Prostate gland (tissue), 2 donors: ENCODE data around the gene UNC5B. TPM values are rescaled to one million over a fixed set of nuclear protein-coding genes. Genes with fewer than 3 reads are reported as not detected.

ENCODE experiments used
- DNase-seq: peaks from one replicate; pipeline ENCODE4 v3.0.0-alpha.2; 2019; ENCODE audit warnings: low spot score
- H3K27ac ChIP-seq, 2 donors: fragments of 200-600 bp; sonication (generic); 2 replicates each; pipeline ENCODE4 v1.5.1; 2017 to 2019
- H3K27me3 ChIP-seq: fragments of 200-600 bp; sonication (generic); replicated peaks from 2 replicates; pipeline ENCODE4 v1.5.1; 2019; ENCODE audit not compliant: insufficient read depth
- H3K36me3 ChIP-seq, 2 donors: fragments of 200-600 bp; sonication (generic); 1 replicate in 1 of 2; 2 replicates in 1 of 2; pipeline versions ENCODE4 v1.5.1 to v1.8.1; 2017 to 2019
- H3K4me1 ChIP-seq: fragments of 200-600 bp; sonication (generic); replicated peaks from 2 replicates; pipeline ENCODE4 v1.5.1; 2019
- H3K4me3 ChIP-seq, 2 donors: fragments of 200-600 bp; sonication (generic); 2 replicates each; pipeline ENCODE4 v1.5.1; 2017 to 2019
- H3K9me3 ChIP-seq: fragments of 200-600 bp; sonication (generic); 2 replicates; pipeline ENCODE4 v1.5.1; 2017
- CTCF ChIP-seq, 4 experiments: fragments of 200-600 bp in 2 of 4; fragments of 450-650 bp in 2 of 4; sonication (generic) in 2 of 4; IDR thresholded peaks; 1 replicate in 3 of 4; 2 replicates in 1 of 4; pipeline ENCODE4 v1.5.1; 2016 to 2019; ENCODE audit warnings: antibody characterized with exemption in 4 of 4, mild to moderate bottlenecking in 2 of 4, moderate library complexity in 2 of 4
- POLR2A ChIP-seq: fragments of 450-650 bp; IDR thresholded peaks from one replicate; pipeline ENCODE4 v1.6.1; 2016; ENCODE audit warnings: antibody characterized with exemption, mild to moderate bottlenecking
- POLR2AphosphoS5 ChIP-seq: sonication (generic); formaldehyde crosslinking; IDR thresholded peaks from one replicate; pipeline ENCODE4 v1.6.1; 2017; ENCODE audit warnings: antibody characterized with exemption
- whole genome bisulfite sequencing: methylation state at CpG from one replicate; pipeline ENCODE4 v1.1.5; 2018; 5-methylcytosine and 5-hydroxymethylcytosine counted together
- intact Hi-C: fragments of 100-400 bp; cut with DNase I; formaldehyde crosslinking; loops from one replicate; pipeline ENCODE4 v1.14.2; 2022
- total RNA-seq, 2 donors: library from RNA; depleted of rRNA; stranded (reverse); fragments of >200 nt; gene quantifications; one replicate each; pipeline ENCODE4 v1.1.0, GENCODE V29; 2016

The UNC5B gene
- total RNA-seq, 2 donors from 2014 or later: 12.8 to 58.4 TPM

- Histone ChIP-seq H3K4me1 (peaks cover 4% of the 10 kb centered on the region), H3K36me3 (no peaks in the 10 kb centered on the region), H3K27ac (no peak overlapping the region), H3K27me3 (no peaks in the 10 kb centered on the region), H3K9me3 (no peaks in the 10 kb centered on the region), H3K4me3 (no peak overlapping the region)
- TF ChIP-seq POLR2A: no peak
- TF ChIP-seq CTCF (IDR thresholded peaks at IDR 0.05): no peak
- TF ChIP-seq POLR2AphosphoS5: no peak
- intact Hi-C loops: no loop called here
- DNase-seq: no peak
- 79% methylated on average over 11 of the region's 11 CpGs for WGBS
Observed at GRCh38 chr10:71257319-71257997, 45.1 kb downstream of the UNC5B start.

- H3K36me3 ChIP-seq: no peaks in the 10 kb centered on the region
- H3K4me1 ChIP-seq: peaks cover 4% of the 10 kb centered on the region
- no peak overlapping the region for H3K27ac ChIP-seq
- no peak for DNase-seq
- H3K4me3 ChIP-seq: no peak overlapping the region
- no peak for TF ChIP-seq POLR2A
- TF ChIP-seq POLR2AphosphoS5: no peak
- TF ChIP-seq CTCF (IDR thresholded peaks at IDR 0.05): no peak
- 94% methylated on average over 4 of the region's 4 CpGs for WGBS
- intact Hi-C loops: no loop called here
- no peaks in the 10 kb centered on the region for H3K27me3 ChIP-seq
- H3K9me3 ChIP-seq: no peaks in the 10 kb centered on the region
Observed at GRCh38 chr10:71258046-71258445, 45.7 kb downstream of the UNC5B start.

DNA sequence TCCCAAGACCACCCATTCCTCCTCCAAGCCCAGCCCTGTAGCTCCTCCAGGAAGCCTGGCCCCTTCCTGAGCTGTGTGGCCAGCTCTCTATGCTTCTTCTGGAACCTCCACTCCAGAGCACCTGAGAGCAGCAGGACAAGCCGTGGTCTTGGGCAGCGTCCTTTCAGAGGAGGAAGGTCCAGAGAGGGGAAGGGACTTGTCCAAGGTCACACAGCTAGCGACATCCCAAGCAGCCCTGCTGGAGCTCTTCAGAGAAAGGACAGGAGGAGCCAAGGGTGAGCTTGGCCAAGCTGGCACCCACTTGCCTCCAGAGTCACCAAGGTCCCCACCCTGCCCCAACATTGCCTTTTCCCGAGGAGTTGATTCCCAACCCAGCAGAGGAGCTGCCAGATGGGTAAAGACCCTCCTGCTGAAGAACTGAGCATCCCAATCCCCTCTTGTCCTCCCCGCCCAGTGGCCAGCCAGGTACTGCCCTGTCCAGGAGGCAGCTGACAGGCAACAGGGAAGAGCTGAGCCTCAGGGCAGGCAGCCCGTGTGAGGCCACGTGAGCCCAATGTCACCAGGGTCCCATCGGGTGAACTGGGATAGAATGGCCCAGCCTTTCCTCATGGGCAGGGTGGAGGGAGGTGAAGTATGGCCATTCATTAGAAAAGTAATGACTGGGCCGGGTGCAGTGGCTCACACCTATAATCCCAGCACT is 46.2 kb downstream of the UNC5B start:
- 90% methylated on average over 9 of the region's 9 CpGs for WGBS
- intact Hi-C loops: no loop called here
- peaks cover 4% of the 10 kb centered on the region for H3K4me1 ChIP-seq

DNA sequence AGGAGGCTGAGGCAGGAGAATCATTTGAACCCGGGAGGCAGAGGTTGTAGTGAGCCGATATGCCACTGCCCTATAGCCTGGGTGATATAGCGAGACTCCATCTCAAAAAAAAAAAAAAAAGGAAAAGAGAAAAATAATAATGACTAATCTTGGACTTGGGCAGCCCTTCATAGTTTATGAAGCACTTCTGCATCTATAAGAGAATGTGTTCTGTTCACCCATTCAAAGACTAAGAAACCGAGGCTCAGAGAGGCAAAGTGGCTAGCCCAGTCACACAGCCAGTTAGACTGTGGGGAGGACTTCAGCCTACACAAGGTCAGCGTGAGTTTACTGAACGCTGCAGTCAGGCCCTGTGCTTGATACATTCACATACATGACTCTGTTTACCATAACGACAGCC is 46.9 kb downstream of the UNC5B start:
- Histone ChIP-seq H3K27me3 (no peaks in the 10 kb centered on the region), H3K27ac (peak overlapping the region in 1 of 2 donors; percentile 45), H3K36me3 (no peaks in the 10 kb centered on the region), H3K4me3 (no peak overlapping the region), H3K9me3 (no peaks in the 10 kb centered on the region), H3K4me1 (peaks cover 4% of the 10 kb centered on the region)
- WGBS: 93% methylated on average over 7 of the region's 7 CpGs
- intact Hi-C loops: no loop called here
- DNase-seq: no peak
- TF ChIP-seq POLR2A (no peak), POLR2AphosphoS5 (no peak), CTCF (IDR thresholded peaks at IDR 0.05) (no peak)

More for the DNA sequence above, 46.2 kb downstream of the UNC5B start:
- Histone ChIP-seq H3K9me3 (no peaks in the 10 kb centered on the region), H3K27ac (no peak overlapping the region), H3K27me3 (no peaks in the 10 kb centered on the region), H3K4me3 (no peak overlapping the region), H3K36me3 (no peaks in the 10 kb centered on the region)
- TF ChIP-seq POLR2A (no peak), POLR2AphosphoS5 (no peak), CTCF (IDR thresholded peaks at IDR 0.05) (no peak)
- DNase-seq: no peak
